Measurements from ENCODE around the gene SET.
"Not testable (repeated sequence)": the region's sequence is repeated elsewhere in the genome, so short reads cannot be mapped to it uniquely, and the experiment has no call there.

Gene SET

DNA sequence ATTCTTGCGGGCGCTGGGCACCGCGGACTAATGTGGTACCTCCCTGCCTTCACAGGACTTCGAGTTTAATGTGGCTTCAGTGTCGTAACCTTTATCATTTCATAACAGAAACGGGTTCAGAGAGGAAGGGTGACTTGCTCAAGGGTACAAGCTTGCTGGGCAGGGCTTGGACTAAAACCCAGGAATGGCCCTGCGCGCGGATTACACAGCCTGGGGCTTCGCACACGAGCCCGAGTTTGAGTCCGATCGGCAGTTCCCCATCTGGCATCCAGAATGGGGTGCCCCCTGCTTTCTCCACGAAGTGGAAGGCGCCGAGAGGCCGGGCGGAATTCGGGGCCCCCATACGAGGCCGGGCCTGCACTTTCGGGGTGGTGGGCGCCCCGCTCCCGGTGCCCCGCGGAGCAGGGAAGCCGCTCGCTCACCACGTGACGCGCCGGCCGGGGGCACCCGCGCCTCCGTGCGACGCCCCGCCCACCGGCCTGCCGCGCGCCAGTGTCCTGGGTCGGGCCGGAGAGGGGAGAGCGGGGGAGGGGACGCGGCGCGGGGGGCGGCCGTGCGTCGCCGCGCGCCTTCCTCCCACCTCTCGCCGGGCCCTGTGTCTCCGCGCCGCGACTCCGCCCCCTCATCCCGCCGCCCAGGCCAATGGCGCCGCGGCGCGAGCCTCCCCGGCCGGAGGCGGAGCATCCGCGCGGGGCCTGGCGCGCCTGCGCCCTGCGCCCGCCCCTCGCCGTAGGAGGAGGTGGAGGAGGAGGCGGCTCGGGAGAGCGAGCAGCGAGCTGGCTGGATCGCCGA, at the start of gene SET:
SET (plus strand) TSS at position 722 of the 792 bp plus-strand sequence. CDS start 361 bp downstream, outside the sequence.
- peak; percentile 84 to 95 for DNase-seq (ENCODE audit: low read depth in 2 of 2)

- no peak for DNase-seq (ENCODE audit: low read depth in 2 of 2)
Measured at GRCh38 chr9:128640603-128641002, 48.4 kb upstream of the SET start.

- no peak for DNase-seq (ENCODE audit: low read depth in 2 of 2)
Measured at GRCh38 chr9:128642675-128643245, 46.3 kb upstream of the SET start.

DNA sequence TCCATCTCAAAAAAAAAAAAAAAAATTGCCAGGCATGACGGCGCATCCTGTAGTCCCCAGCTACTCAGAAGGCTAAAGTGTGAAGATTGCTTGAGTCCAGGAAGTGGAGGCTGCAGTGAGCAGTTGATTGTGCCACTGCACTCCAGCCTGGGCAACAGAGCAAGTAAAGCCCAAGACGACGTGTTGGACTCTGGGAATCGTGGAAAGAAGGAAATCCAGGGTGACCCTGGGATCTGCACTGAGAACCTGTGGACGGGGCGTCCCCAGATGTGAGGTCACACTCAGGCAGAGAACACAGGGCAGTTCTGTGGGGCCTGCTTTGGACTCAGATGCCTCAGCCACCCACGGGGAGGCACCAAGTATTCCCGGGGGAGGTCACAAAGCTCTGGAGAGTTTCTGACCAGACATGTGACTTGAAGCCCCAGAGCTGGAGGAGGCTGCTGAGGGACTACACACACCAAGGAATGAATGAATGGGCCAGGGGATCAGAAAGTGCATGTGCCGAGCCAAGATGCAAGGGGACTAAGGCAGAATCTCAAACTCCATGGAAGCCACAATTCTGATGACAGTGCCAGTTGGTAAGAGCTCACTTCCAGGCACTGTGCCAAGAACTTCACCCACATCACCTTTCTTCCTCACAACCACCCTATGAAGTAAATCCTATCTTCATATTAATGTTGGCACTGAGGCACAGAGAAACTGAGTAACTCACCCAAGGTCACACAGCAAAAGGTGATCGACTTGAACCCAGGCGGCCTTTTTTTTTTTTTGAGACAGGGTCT, 45.3 kb upstream of the SET start:
- DNase-seq (ENCODE audit: low read depth in 2 of 2), result no peak

- DNase-seq (ENCODE audit: low read depth in 2 of 2), result peak; percentile 48 to 49
Measured at GRCh38 chr9:128648206-128648605, 40.8 kb upstream of the SET start.

DNA sequence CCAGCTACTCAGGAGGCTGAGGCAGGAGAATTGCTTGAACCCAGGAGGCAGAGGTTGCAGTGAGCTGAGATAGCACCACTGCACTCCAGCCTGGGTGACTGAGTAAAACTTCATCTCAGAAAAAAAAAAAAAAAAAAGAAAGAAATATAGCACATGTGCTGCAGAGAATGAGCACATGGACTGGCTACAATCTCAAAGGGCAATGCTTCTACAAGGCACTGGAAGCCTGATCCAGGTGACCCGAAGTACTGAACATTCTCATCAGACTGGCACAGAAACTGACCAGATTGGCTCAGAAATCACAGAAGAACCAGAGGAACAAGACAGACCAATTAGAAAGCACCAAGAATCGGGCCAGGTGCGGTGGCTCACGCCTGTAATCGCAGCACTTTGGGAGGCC, 37.2 kb upstream of the SET start:
- no peak for DNase-seq (ENCODE audit: low read depth in 2 of 2)

- no peak for DNase-seq (ENCODE audit: low read depth in 2 of 2)
Measured at GRCh38 chr9:128653908-128654307, 35.1 kb upstream of the SET start.

GRCh38 chr9:128654481-128654880, 34.5 kb upstream of the SET start:
- no peak for DNase-seq (ENCODE audit: low read depth in 2 of 2)

- peak; percentile 89 to 96 for DNase-seq (ENCODE audit: low read depth in 2 of 2)
Measured at GRCh38 chr9:128656416-128657343, 32.3 kb upstream of the SET start, which contains the start of gene DYNC2I2. Gene DYNC2I2 (minus strand): TSS chr9:128656847. CDS start chr9:128656726, 121 bp downstream.

GRCh38 chr9:128657344-128657704, 31.7 kb upstream of the SET start:
- DNase-seq (ENCODE audit: low read depth in 2 of 2), result no peak

- no peak for DNase-seq (ENCODE audit: low read depth in 2 of 2)
Measured at GRCh38 chr9:128657796-128658195, 31.2 kb upstream of the SET start.

DNA sequence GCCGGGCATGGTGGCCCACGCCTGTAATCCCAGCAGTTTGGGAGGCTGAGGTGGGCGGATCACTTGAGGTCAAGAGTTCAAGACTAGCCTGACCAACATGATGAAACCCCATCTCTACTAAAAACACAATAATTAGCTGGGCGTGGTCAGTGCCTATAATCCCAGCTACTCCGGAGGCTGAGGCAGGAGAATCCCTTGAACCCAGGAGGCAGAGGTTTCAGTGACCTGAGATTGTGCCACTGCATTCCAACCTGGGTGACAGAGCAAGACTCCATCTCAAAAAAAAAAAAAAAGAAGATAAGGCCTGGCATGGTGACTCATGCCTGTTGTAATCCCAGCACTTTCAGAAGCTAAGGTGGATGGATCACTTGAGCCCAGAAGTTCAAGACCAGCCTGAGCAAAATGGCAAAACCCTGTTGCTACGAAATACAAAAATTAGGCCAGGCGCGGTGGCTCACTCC, 22.5 kb upstream of the SET start:
- not testable (repeated sequence) for DNase-seq (ENCODE audit: low read depth in 2 of 2)

GRCh38 chr9:128669786-128670185, 19.2 kb upstream of the SET start:
- no peak for DNase-seq (ENCODE audit: low read depth in 2 of 2)

- DNase-seq (ENCODE audit: low read depth in 2 of 2), result no peak
Measured at GRCh38 chr9:128675382-128675781, 13.6 kb upstream of the SET start.

DNA sequence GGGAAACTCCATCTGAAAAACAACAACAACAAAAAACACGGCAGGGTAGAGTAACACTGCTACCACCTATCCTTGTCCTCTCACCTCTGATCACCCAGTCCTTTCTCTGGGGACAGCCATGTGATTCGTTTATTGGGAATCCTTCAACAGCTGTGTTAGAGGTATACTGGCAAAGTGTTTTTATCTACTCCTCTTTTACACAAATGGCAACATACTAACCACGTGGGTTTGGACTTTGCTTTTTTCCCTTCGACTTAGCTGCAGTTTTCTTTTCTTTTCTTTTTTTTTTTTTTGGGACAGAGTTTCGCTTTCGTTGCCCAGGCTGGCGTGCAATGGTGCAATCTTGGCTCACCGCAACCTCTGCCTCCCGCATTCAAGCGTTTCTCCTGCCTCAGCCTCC, 11.2 kb upstream of the SET start:
- DNase-seq (ENCODE audit: low read depth in 2 of 2), result no peak

DNA sequence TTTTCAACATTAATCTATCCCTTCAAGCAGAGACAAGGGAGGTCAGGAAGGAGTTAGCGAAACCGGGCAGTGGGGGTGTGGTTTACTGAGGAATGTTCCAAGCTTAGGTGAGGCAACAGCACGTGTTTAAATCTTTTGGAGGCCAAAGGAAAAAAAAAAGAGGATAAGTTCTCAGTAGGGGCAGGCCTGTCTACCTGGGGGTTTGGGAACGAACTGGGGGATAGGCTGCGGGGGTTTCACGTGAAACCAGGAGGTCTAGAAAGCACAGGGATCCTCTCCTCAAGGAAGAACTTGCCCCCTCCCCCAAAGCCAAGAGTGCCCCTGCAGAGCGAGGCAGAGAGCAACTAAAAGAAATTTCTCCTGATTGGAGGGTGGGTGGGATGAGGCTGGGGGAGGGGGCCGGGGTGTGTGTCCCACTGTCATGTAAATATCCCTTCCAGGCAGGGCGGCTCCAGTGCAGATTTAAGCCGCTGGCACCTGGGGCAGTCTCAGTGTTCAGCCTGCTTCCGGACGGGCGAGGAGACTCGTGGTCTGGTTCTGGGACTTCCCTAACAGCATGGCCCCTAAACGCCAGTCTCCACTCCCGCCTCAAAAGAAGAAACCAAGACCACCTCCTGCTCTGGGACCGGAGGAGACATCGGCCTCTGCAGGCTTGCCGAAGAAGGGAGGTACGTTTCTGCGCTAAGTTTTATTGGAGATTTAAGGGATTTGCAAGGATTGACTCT, 5.5 kb upstream of the SET start:
- peak in 1 of 2 donors; percentile 33 for DNase-seq (ENCODE audit: low read depth in 2 of 2)

- no peak for DNase-seq (ENCODE audit: low read depth in 2 of 2)
Measured at GRCh38 chr9:128684065-128684324, 5.0 kb upstream of the SET start.

DNA sequence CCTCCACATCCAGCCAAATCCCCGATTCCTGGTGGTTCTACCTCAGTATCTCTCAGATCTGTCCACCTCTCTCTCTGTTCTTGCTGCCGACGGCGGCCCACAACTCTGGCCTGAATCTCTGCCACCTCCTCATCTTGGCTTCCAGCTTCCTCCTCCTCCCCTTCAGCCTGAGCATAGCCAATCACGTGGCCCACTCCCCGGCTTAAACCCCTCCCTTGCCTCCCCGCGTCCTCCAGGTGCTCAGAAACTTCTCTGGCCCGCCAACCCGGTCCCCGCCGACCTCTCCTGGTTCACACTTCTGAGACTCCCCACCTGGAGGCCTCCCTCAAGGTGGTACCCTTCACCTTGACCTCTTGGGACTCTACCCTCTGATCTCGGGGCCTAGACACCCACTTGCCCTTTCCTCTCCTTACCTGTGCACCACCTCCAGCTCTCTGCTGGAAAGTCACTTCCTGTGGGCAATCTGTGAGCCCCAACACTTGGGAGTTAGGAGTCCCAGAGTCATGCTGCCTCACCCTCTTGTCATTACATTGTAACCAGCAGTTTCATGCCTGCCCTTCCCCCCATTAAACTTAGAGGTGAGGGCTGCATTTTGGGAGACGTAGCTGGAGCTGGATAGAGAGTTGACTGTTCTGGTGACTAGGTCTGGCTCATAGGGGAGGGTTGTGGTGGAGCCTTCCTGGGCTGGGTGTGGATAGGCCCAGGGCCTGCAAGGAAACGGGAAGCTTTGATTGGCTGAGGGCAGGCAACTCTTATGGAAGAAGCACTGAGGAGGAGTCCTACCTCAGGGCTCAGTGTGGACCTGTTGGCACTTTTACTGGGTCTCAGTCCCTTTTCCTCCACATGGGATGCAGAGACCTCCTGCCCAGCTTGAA, 4.5 kb upstream of the SET start:
- peak; percentile 61 to 63 for DNase-seq (ENCODE audit: low read depth in 2 of 2)

- DNase-seq (ENCODE audit: low read depth in 2 of 2), result peak; percentile 35 to 41
Measured at GRCh38 chr9:128685636-128686489, 3.2 kb upstream of the SET start.

All from stimulated activated CD8-positive, alpha-beta memory T cell treated with anti-CD3 and anti-CD28 coated beads, Interleukin-7, amount 100 ng/mL, for 4 hours (primary cell).